ENCODE measurements around the gene SRPRA.

Gene SRPRA

DNA sequence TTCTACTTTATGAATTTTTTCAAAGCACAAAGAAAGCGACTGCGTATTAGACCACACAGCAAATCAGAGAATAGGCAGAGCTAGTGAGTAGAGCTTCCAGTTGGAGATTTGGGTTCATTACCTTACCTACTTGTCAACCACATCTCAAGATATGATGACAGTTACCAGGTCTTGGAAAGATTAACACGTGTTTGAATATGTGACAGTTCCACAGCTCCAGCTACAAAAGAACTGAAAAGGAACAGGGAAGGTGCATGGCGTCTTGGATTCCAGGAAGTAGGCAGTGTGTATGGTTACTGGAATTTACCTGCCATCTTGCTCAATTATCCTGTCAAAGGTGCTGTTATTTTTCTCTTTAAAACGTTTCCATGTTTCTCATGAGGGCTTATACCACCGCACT lies 19.5 kb upstream of the SRPRA start:
- Histone ChIP-seq H3K27me3 (no peaks in the 10 kb centered on the region), H3K36me3 (peaks cover 15% of the 10 kb centered on the region), H3K9me3 (no peaks in the 10 kb centered on the region), H3K4me3 (ENCODE audit: low read depth, low read length) (no peak overlapping the region), H3K4me1 (peaks cover 15% of the 10 kb centered on the region)
- no peak for DNase-seq
- TF ChIP-seq, protein P1, sequence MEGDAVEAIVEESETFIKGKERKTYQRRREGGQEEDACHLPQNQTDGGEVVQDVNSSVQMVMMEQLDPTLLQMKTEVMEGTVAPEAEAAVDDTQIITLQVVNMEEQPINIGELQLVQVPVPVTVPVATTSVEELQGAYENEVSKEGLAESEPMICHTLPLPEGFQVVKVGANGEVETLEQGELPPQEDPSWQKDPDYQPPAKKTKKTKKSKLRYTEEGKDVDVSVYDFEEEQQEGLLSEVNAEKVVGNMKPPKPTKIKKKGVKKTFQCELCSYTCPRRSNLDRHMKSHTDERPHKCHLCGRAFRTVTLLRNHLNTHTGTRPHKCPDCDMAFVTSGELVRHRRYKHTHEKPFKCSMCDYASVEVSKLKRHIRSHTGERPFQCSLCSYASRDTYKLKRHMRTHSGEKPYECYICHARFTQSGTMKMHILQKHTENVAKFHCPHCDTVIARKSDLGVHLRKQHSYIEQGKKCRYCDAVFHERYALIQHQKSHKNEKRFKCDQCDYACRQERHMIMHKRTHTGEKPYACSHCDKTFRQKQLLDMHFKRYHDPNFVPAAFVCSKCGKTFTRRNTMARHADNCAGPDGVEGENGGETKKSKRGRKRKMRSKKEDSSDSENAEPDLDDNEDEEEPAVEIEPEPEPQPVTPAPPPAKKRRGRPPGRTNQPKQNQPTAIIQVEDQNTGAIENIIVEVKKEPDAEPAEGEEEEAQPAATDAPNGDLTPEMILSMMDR (IDR thresholded peaks at IDR 0.05; ENCODE audit: low read depth, low read length): no peak

DNA sequence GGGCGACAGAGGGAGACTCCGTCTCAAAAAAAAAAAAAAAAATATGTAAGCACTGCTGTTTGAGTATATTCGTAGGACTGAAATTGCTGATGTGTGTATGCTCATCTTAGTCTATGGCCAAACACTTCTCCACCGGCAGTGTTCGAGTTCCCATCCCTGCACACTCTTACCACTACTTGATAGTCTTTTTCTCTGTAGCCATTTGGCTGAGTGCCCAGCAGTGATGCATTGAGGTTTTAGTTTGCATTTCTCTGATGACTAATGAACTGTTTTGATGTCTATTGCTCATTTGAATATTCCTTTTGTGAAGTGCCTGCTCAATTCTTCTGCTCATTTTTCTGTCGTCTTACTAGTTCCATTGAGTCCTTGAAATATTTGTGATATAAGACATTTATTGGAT lies 16.1 kb upstream of the SRPRA start:
- no peak overlapping the region for H3K4me3 ChIP-seq (ENCODE audit: low read depth, low read length)
- H3K36me3 ChIP-seq: no peaks in the 10 kb centered on the region
- no peaks in the 10 kb centered on the region for H3K27me3 ChIP-seq
- peaks cover 6% of the 10 kb centered on the region for H3K4me1 ChIP-seq
- H3K9me3 ChIP-seq: no peaks in the 10 kb centered on the region
- TF ChIP-seq, protein P1 (IDR thresholded peaks at IDR 0.05; ENCODE audit: low read depth, low read length): no peak
- DNase-seq: peak; percentile 48

DNA sequence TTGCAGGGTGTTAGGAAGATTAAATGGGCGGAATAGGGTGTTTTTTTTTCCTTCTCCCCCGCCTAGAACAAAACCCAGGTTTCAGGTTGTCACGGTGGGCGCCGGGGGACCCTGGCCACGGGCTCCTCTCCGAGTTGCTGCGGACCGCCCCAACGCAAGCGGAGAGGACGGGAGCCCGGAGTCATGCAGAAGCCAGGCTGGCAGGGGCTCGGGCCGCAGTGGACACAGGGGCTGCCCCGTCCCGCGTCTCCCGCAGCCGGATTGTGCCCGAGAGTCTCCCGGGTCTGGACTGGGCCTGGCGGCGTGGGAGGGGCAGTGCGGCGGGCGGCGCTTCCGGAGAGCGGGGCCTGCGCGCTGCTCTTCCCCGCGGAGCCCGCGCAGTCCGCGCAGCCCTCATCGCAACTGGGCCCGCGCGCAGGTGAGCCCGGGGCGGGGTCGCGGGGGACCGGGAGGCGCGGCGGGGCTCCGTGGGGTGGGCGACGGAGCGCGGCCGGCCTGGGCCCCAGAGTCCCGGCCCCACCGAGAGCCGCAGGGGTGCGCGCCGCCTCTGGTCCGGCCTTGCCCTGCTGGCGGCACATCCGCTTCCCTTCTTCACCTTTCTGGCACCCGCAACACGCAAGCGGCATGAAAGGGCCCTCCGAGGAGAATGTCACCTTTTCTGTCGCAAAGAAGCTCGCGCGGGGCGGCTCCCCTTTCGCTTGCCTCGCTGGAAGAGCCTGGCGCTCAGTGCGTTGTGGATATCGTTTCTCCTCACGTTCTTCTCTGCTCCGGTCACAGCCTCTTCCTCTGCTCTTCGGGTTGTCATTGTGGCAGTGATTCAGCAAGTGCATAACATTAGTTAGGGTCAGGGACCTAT lies 14.3 kb upstream of the SRPRA start, which contains the start of gene TIRAP:
TSS of gene TIRAP (plus strand) at position 358 of the 856 bp plus-strand sequence. CDS start 7,802 bp downstream, outside the sequence.
- Histone ChIP-seq H3K4me1 (peaks cover 6% of the 10 kb centered on the region), H3K9me3 (no peaks in the 10 kb centered on the region), H3K27me3 (no peaks in the 10 kb centered on the region), H3K36me3 (no peaks in the 10 kb centered on the region), H3K4me3 (ENCODE audit: low read depth, low read length) (peak within 1 kb of the TSS; percentile 79)
- peak; percentile 68 for DNase-seq
- TF ChIP-seq, protein P1 (IDR thresholded peaks at IDR 0.05; ENCODE audit: low read depth, low read length): no peak

DNA sequence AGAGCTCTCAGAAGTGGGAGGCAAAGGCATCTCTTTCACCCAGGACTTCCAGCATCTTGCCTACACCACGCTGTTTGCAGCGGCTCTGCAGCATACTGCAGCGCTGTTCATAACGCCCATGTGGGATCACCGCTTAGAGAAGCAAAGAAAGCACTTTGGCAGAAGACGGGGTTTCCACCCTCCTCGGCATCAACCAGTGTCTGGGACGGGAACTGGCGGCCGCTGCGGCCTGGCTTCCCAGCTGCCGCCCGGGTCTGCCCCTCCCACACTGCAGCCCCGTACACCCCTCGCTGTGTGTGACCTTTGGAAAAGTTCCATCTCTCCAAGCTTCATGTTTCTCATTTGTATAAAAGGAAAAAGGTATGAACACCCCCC lies 13.7 kb upstream of the SRPRA start:
- Histone ChIP-seq H3K36me3 (no peaks in the 10 kb centered on the region), H3K4me1 (peaks cover 6% of the 10 kb centered on the region), H3K27me3 (no peaks in the 10 kb centered on the region), H3K4me3 (ENCODE audit: low read depth, low read length) (peak overlapping the region; percentile 79), H3K9me3 (no peaks in the 10 kb centered on the region)
- DNase-seq: peak; percentile 50
- TF ChIP-seq, protein P1 (IDR thresholded peaks at IDR 0.05; ENCODE audit: low read depth, low read length): no peak

DNA sequence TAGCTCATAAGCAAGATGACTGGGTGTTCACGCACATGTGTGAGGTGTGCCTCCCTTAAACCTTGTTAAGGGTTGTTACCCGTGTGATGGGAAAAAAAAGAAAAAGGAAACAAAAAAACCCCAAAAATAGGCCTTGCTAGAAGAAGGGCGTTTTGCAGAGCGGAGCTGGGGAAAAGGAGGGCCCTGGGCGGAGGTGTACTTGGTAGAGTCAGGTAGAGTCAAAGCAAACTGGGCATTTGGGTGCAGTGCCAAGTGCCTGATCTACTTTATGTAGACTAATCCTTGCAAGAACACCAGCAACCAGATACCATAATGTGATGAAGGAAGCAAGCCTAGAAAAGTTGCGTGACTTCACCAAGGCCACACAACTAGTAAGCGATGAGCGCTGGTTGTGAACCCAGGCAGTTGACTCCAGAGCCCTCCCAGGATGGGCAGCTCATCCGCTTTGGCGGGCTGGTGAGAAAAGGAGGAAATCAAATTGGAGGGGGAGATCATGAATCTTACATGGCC lies 13.0 kb upstream of the SRPRA start:
- TF ChIP-seq, protein P1 (IDR thresholded peaks at IDR 0.05; ENCODE audit: low read depth, low read length): no peak
- no peak for DNase-seq
- Histone ChIP-seq H3K36me3 (no peaks in the 10 kb centered on the region), H3K4me1 (peaks cover 6% of the 10 kb centered on the region), H3K4me3 (ENCODE audit: low read depth, low read length) (peak overlapping the region; percentile 79; the same call in 1 of the 2 replicates), H3K9me3 (no peaks in the 10 kb centered on the region), H3K27me3 (no peaks in the 10 kb centered on the region)

DNA sequence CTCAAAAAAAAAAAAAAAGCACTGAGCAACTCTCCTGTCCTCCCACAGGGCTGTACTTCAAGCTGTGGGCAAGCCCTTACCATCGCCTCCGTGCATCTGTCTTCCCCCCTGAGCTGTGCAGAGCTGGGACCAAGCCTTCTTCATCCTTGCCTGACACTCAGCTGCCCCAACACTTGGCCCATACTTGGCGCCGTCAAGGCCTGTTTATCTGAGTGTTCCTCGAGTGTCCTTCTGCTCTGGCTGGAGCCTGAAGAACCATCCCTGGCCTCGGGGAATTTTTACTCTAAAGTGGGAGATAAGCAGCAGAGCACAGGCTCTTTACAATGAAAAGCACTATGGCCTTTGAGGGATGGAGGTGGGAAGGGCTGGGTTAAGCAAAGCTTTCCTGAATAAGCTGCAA lies 12.6 kb upstream of the SRPRA start:
- H3K36me3 ChIP-seq: peaks cover 2% of the 10 kb centered on the region; the same call in 1 of the 2 replicates
- TF ChIP-seq, protein P1 (IDR thresholded peaks at IDR 0.05; ENCODE audit: low read depth, low read length): no peak
- H3K27me3 ChIP-seq: no peaks in the 10 kb centered on the region
- no peaks in the 10 kb centered on the region for H3K9me3 ChIP-seq
- peaks cover 6% of the 10 kb centered on the region for H3K4me1 ChIP-seq
- H3K4me3 ChIP-seq (ENCODE audit: low read depth, low read length): no peak overlapping the region
- no peak for DNase-seq

All from BE2C (cell line).